H1 (cell line): ENCODE data around the gene GTSF1L. TPM values are rescaled to one million over a fixed set of nuclear protein-coding genes. Genes with fewer than 3 reads are reported as not detected.

Experiments
- CTCF ChIA-PET: fragments of 300-600 bp; sonication (Branson Sonifier 250); formaldehyde crosslinking; loops from one replicate; lab custom pipeline; 2021; ENCODE audit not compliant: partially characterized antibody; lab: Charles Lee
- POLR2A ChIA-PET: fragments of 300-600 bp; sonication (Branson Sonifier 250); formaldehyde crosslinking; loops from one replicate; lab custom pipeline; 2021; ENCODE audit warnings: inconsistent platforms; ENCODE audit not compliant: partially characterized antibody; lab: Charles Lee
- DNase-seq, 2 experiments: peaks; one replicate each; pipeline versions ENCODE4 v3.0.0 to v3.0.0-alpha.2; 2010 to 2022; ENCODE audit warnings: low spot score in 2 of 2, low read depth in 1 of 2, mixed read lengths in 1 of 2
- FAIRE-seq: peaks from 2 replicates; lab custom pipeline; 2011; peaks lifted over from hg19 to GRCh38; lab: Jason Lieb, UNC
- H2AFZ ChIP-seq: 2 replicates; pipeline ENCODE4 v1.8.1; 2012; ENCODE audit warnings: low read length, inconsistent platforms
- H2AK5ac ChIP-seq: 2 replicates; pipeline ENCODE4 v1.6.1; 2013; ENCODE audit warnings: low read depth, low read length
- H2BK120ac ChIP-seq: replicated peaks from 2 replicates; pipeline ENCODE3; 2013; ENCODE audit warnings: low read depth, low read length, inconsistent platforms
- H2BK12ac ChIP-seq: 2 replicates; pipeline ENCODE4 v1.6.1; 2013; ENCODE audit warnings: low read depth, low read length
- H2BK15ac ChIP-seq: 2 replicates; pipeline ENCODE4 v1.6.1; 2013; ENCODE audit warnings: low read length
- H2BK20ac ChIP-seq: 2 replicates; pipeline ENCODE4 v1.6.1; 2013; ENCODE audit warnings: low read length
- H2BK5ac ChIP-seq: 2 replicates; pipeline ENCODE4 v1.6.1; 2013; ENCODE audit warnings: low read depth, low read length
- H3K14ac ChIP-seq: 2 replicates; pipeline ENCODE4 v1.6.1; 2013; ENCODE audit warnings: inconsistent platforms; ENCODE audit not compliant: insufficient read length
- H3K18ac ChIP-seq: 2 replicates; pipeline ENCODE4 v1.6.1; 2013; ENCODE audit warnings: low read length; ENCODE audit errors: extremely low read depth
- H3K23ac ChIP-seq: 2 replicates; pipeline ENCODE4 v1.6.1; 2013; ENCODE audit warnings: inconsistent platforms; ENCODE audit not compliant: insufficient read length
- H3K23me2 ChIP-seq: 2 replicates; pipeline ENCODE4 v1.6.1; 2013; ENCODE audit warnings: low read depth, low read length
- H3K27ac ChIP-seq: 2 replicates; pipeline ENCODE4 v1.6.1; 2011; ENCODE audit warnings: low read depth, low read length, inconsistent platforms
- H3K27me3 ChIP-seq, 4 experiments: replicated peaks in 1 of 4; 1 replicate in 1 of 4; 2 replicates in 3 of 4; pipeline versions ENCODE4 v1.6.1 to v1.8.1; 2011 to 2013; ENCODE audit warnings: low read length in 3 of 4, mild to moderate bottlenecking in 3 of 4, inconsistent platforms in 2 of 4, mixed read lengths in 2 of 4, moderate library complexity in 1 of 4; ENCODE audit not compliant: control insufficient read depth in 3 of 4, insufficient read depth in 3 of 4; ENCODE audit errors: extremely low read depth in 1 of 4
- H3K36me3 ChIP-seq, 4 experiments: 2 replicates each; pipeline versions ENCODE4 v1.6.1 to v1.8.1; 2011 to 2013; ENCODE audit warnings: mild to moderate bottlenecking in 4 of 4, low read length in 3 of 4, moderate library complexity in 2 of 4, control low read depth in 1 of 4, inconsistent platforms in 1 of 4; ENCODE audit not compliant: insufficient read depth in 4 of 4, control insufficient read depth in 2 of 4
- H3K4ac ChIP-seq: replicated peaks from 2 replicates; pipeline ENCODE3; 2013; ENCODE audit warnings: low read length, low read depth, mixed read lengths, inconsistent platforms; ENCODE audit not compliant: insufficient read length
- H3K4me1 ChIP-seq, 4 experiments: replicated peaks in 1 of 4; 1 replicate in 1 of 4; 2 replicates in 3 of 4; pipeline versions ENCODE4 v1.6.1 to v1.8.1; 2011 to 2013; ENCODE audit warnings: low read length in 3 of 4, inconsistent platforms in 2 of 4, mixed read lengths in 1 of 4; ENCODE audit not compliant: insufficient read depth in 4 of 4, control insufficient read depth in 3 of 4
- H3K4me2 ChIP-seq, 2 experiments: 2 replicates each; pipeline versions ENCODE4 v1.6.1 to v1.8.1; 2011 to 2013; ENCODE audit warnings: low read depth in 2 of 2, low read length in 2 of 2, control low read depth in 1 of 2, inconsistent platforms in 1 of 2, mild to moderate bottlenecking in 1 of 2; ENCODE audit not compliant: insufficient read depth in 1 of 2
- H3K4me3 ChIP-seq, 4 experiments: fragments of 200-600, 300-600 bp in 1 of 4; sonication (generic), shearing (Covaris generic), sonication (Bioruptor Twin) in 1 of 4; 2 replicates each; pipeline versions ENCODE4 v1.5.1 to v1.8.1; 2011 to 2016; ENCODE audit warnings: low read length in 4 of 4, low read depth in 3 of 4, control low read depth in 2 of 4, inconsistent platforms in 2 of 4, mild to moderate bottlenecking in 2 of 4, mixed read lengths in 1 of 4, moderate library complexity in 1 of 4; ENCODE audit not compliant: insufficient read depth in 2 of 4; ENCODE audit errors: extremely low read depth in 1 of 4
- H3K56ac ChIP-seq: replicated peaks from 2 replicates; pipeline ENCODE3; 2013; ENCODE audit warnings: low read depth, mild to moderate bottlenecking, mixed read lengths, low read length, inconsistent platforms; ENCODE audit not compliant: insufficient read length
- H3K79me1 ChIP-seq: 2 replicates; pipeline ENCODE4 v1.6.1; 2013; ENCODE audit warnings: low read depth, low read length, control low read depth
- H3K79me2 ChIP-seq, 2 experiments: 2 replicates each; pipeline versions ENCODE4 v1.6.1 to v1.8.1; 2012 to 2013; ENCODE audit warnings: low read length in 2 of 2, mild to moderate bottlenecking in 2 of 2, inconsistent platforms in 1 of 2; ENCODE audit not compliant: insufficient read depth in 2 of 2, control insufficient read depth in 1 of 2
- H3K9ac ChIP-seq, 4 experiments: replicated peaks in 1 of 4; 1 replicate in 1 of 4; 2 replicates in 3 of 4; pipeline versions ENCODE4 v1.6.1 to v1.8.1; 2011 to 2013; ENCODE audit warnings: low read depth in 3 of 4, low read length in 3 of 4, control low read depth in 2 of 4, mild to moderate bottlenecking in 2 of 4, moderate library complexity in 2 of 4, inconsistent platforms in 1 of 4; ENCODE audit errors: extremely low read depth in 1 of 4
- H3K9me3 ChIP-seq, 2 experiments: 2 replicates each; pipeline versions ENCODE4 v1.6.1 to v1.8.1; 2012 to 2013; ENCODE audit warnings: mild to moderate bottlenecking in 2 of 2, moderate library complexity in 2 of 2, control low read depth in 1 of 2, inconsistent platforms in 1 of 2, low read depth in 1 of 2, low read length in 1 of 2, mixed read lengths in 1 of 2; ENCODE audit not compliant: insufficient read depth in 2 of 2
- H4K20me1 ChIP-seq, 2 experiments: replicated peaks in 1 of 2; 2 replicates each; pipeline versions ENCODE3 to v1.8.1; 2011 to 2013; ENCODE audit warnings: inconsistent platforms in 2 of 2, low read length in 2 of 2, mild to moderate bottlenecking in 1 of 2; ENCODE audit not compliant: insufficient read depth in 2 of 2, control insufficient read depth in 1 of 2
- H4K5ac ChIP-seq: 2 replicates; pipeline ENCODE4 v1.6.1; 2013; ENCODE audit warnings: low read length, low read depth, mixed read lengths, inconsistent platforms; ENCODE audit not compliant: insufficient read length
- H4K8ac ChIP-seq: 2 replicates; pipeline ENCODE4 v1.8.0; 2013; ENCODE audit warnings: mild to moderate bottlenecking, moderate library complexity, low read length, inconsistent platforms; ENCODE audit not compliant: insufficient read depth; ENCODE audit errors: extremely low read depth
- H4K91ac ChIP-seq: replicated peaks from 2 replicates; pipeline ENCODE3; 2013; ENCODE audit warnings: low read length, mixed read lengths, inconsistent platforms; ENCODE audit not compliant: insufficient read length
- CBX5 ChIP-seq: fragments of 300-800, 300-1000 bp; sonication (generic); IDR thresholded peaks from 2 replicates; pipeline ENCODE4 v1.7.1; 2016; ENCODE audit warnings: antibody characterized with exemption, low read length, low read depth
- CBX8 ChIP-seq: fragments of 300-800, 300-1000 bp; sonication (generic); IDR thresholded peaks from 2 replicates; pipeline ENCODE4 v1.7.1; 2016; ENCODE audit warnings: low read depth, low read length, borderline replicate concordance
- EZH2 ChIP-seq: fragments of 200-600 bp; sonication (generic); IDR thresholded peaks from 2 replicates; pipeline ENCODE4 v1.7.1; 2012; ENCODE audit warnings: low read depth, mild to moderate bottlenecking, moderate library complexity, low read length, inconsistent platforms; ENCODE audit not compliant: severe bottlenecking
- KDM4A ChIP-seq: IDR thresholded peaks from one replicate; pipeline ENCODE4 v1.7.1; 2012; ENCODE audit warnings: low read depth, mild to moderate bottlenecking, moderate library complexity, low read length, inconsistent platforms; ENCODE audit not compliant: severe bottlenecking
- PHF8 ChIP-seq: fragments of 200-600 bp; sonication (generic); conservative IDR thresholded peaks from 2 replicates; pipeline ENCODE4 v1.7.1; 2012; ENCODE audit warnings: low read depth, mild to moderate bottlenecking, inconsistent platforms, low read length, moderate library complexity
- POU5F1 ChIP-seq: IDR thresholded peaks from 2 replicates; pipeline ENCODE4 v1.6.1; 2011; ENCODE audit warnings: low read depth, mild to moderate bottlenecking, low read length, moderate library complexity
- RNF2 ChIP-seq: fragments of 200-900, 300-1000 bp; sonication (generic); IDR thresholded peaks from 2 replicates; pipeline ENCODE4 v1.7.1; 2016; ENCODE audit warnings: borderline replicate concordance, low read depth, mild to moderate bottlenecking, antibody characterized with exemption, low read length; ENCODE audit not compliant: poor library complexity, severe bottlenecking; ENCODE audit errors: missing control alignments
- SP2 ChIP-seq: IDR thresholded peaks from 2 replicates; pipeline ENCODE4 v1.6.1; 2012; ENCODE audit warnings: mild to moderate bottlenecking, low read length, inconsistent platforms
- WGBS, 2 experiments: shearing (Covaris generic) in 1 of 2; methylation state at CpG; one replicate each; pipeline versions ENCODE4 v1.1.6 to v1.1.7; 2013 to 2015; ENCODE audit warnings: low lambda C conversion rate in 2 of 2, mixed read lengths in 2 of 2, inconsistent platforms in 1 of 2, low coverage in 1 of 2, missing lambda C conversion rate in 1 of 2; ENCODE audit not compliant: insufficient replicate concordance in 2 of 2, insufficient coverage in 1 of 2, insufficient read length in 1 of 2; ENCODE audit errors: extremely low coverage in 1 of 2, missing lambda C conversion rate in 1 of 2; 5-methylcytosine and 5-hydroxymethylcytosine counted together
- polyA plus RNA-seq, 7 experiments: library from polyadenylated mRNA; depleted of rRNA in 3 of 7; stranded (reverse) in 5 of 7; unstranded in 2 of 7; fragments of >200 nt in 5 of 7; fragments of 200-250 nt in 2 of 7; gene quantifications; 1 replicate in 5 of 7; 2 replicates in 1 of 7; 4 replicates in 1 of 7; pipeline versions ENCODE4 v1.2.1 to v1.2.3, GENCODE V29; 2011 to 2013; ENCODE audit warnings: missing spikeins in 2 of 7, mixed read lengths in 2 of 7
- total RNA-seq: library from RNA; stranded (reverse); fragmentation: NEBNext Ultra II Directional; extraction: Animal tissue kit (Norgen Biotek cat#: 25700); gene quantifications from 2 replicates; pipeline ENCODE4 v1.2.1, GENCODE V29; 2021

Gene GTSF1L
- total and polyA plus RNA-seq, 2 of the 8 experiments (the other 6 are each of a cell fraction or from before 2014, with no cell fraction given), result not detected

GRCh38 chr20:43715044-43715443 is 11.8 kb downstream of the GTSF1L start:
- Histone ChIP-seq H4K8ac (no peak overlapping the region), H4K5ac (no peak overlapping the region), H2AK5ac (no peak overlapping the region), H2AFZ (no peak overlapping the region), H4K20me1 (peaks cover 1 to 2% of the 10 kb centered on the region in 2 experiments), H3K9me3 (no peaks in the 10 kb centered on the region), H4K91ac (no peak overlapping the region), H3K18ac (no peak overlapping the region), H3K9ac (no peak overlapping the region), H2BK120ac (no peak overlapping the region), H3K4me2 (no peak overlapping the region), H3K79me2 (no peaks in the 10 kb centered on the region; a peak in 1 of 4 replicates), H3K23ac (no peak overlapping the region), H2BK5ac (no peak overlapping the region), H3K4me1 (no peaks in the 10 kb centered on the region), H3K23me2 (0 out of 2 replicates have a peak, but pooled peaks cover 2% of the 10 kb centered on the region), H3K14ac (no peak overlapping the region), H3K56ac (no peak overlapping the region), H3K36me3 (peaks cover 15 to 31% (median 27%) of the 10 kb centered on the region in 4 experiments; a peak in 6 of 8 replicates), H2BK12ac (no peak overlapping the region), H3K27me3 (no peaks in the 10 kb centered on the region), H3K4ac (no peak overlapping the region), H3K79me1 (no peaks in the 10 kb centered on the region; the same call in none of the 2 replicates), H3K27ac (no peak overlapping the region), H2BK15ac (no peak overlapping the region), H2BK20ac (no peak overlapping the region), H3K4me3 (no peak overlapping the region)
- DNase-seq, result no peak
- CTCF ChIA-PET, result no interaction called here
- POLR2A ChIA-PET, result no interaction called here
- no peak for TF ChIP-seq SP2
- no peak for TF ChIP-seq KDM4A
- TF ChIP-seq EZH2, result no peak
- TF ChIP-seq POU5F1, result no peak
- TF ChIP-seq PHF8, result no peak
- no peak for TF ChIP-seq CBX5
- TF ChIP-seq RNF2, result no peak
- no peak for TF ChIP-seq CBX8
- no peak for FAIRE-seq
- WGBS, 2 experiments, result 93% methylated on average over 8 of the region's 9 CpGs; no CpG with 5 or more reads in 1 of the 2 experiments
